Choroid plexus epithelial cell (primary cell): ENCODE results near the gene FREM2.

ENCODE experiments used
- DNase-seq: peaks from one replicate; pipeline ENCODE4 v3.0.0-alpha.2; 2010; ENCODE audit warnings: low read depth
- H3K4me3 ChIP-seq: 2 replicates; pipeline ENCODE4 v1.5.1; 2011; ENCODE audit warnings: low read depth, mild to moderate bottlenecking, control low read depth, low read length, moderate library complexity
- CTCF ChIP-seq: conservative IDR thresholded peaks from 2 replicates; pipeline ENCODE4 v1.5.1; 2011; ENCODE audit warnings: low read depth, mild to moderate bottlenecking, control low read depth, inconsistent platforms, low read length, moderate library complexity

FREM2 gene

GRCh38 chr13:38775085-38775484, 88.2 kb downstream of the FREM2 start:
- no peak for TF ChIP-seq CTCF
- no peak overlapping the region for H3K4me3 ChIP-seq
- no peak for DNase-seq

GRCh38 chr13:38777347-38778119, 90.7 kb downstream of the FREM2 start:
- no peak for TF ChIP-seq CTCF
- no peak overlapping the region for H3K4me3 ChIP-seq
- DNase-seq: no peak

- no peak for TF ChIP-seq CTCF
- no peak overlapping the region for H3K4me3 ChIP-seq
- no peak for DNase-seq
Observed at GRCh38 chr13:38781539-38781938, 94.7 kb downstream of the FREM2 start.

GRCh38 chr13:38784036-38784880, 97.4 kb downstream of the FREM2 start:
- no peak for TF ChIP-seq CTCF
- no peak overlapping the region for H3K4me3 ChIP-seq
- no peak for DNase-seq

- H3K4me3 ChIP-seq: no peak overlapping the region
- no peak for DNase-seq
- no peak for TF ChIP-seq CTCF
Observed at GRCh38 chr13:38785042-38785441, 98.2 kb downstream of the FREM2 start.

- DNase-seq: no peak
- no peak overlapping the region for H3K4me3 ChIP-seq
- TF ChIP-seq CTCF: no peak
Observed at GRCh38 chr13:38785490-38785889, 98.6 kb downstream of the FREM2 start.
